GM21723 (cell line): ENCODE results near the gene SPATA31D3.
"Not testable (repeated sequence)": the region's sequence is repeated elsewhere in the genome, so short reads cannot be mapped to it uniquely, and the experiment has no call there.

ENCODE experiments used
- ATAC-seq: cut with Tn5 transposase; IDR thresholded peaks from one replicate; pipeline ENCODE4 v1.9.1; 2021; ENCODE audit warnings: mild to moderate bottlenecking, moderate library complexity; ENCODE audit not compliant: unreplicated experiment

Gene SPATA31D3

GRCh38 chr9:81943393-81943792 is at the start of gene SPATA31D3:
SPATA31D3 (plus strand) TSS chr9:81943500; CDS start chr9:81943586, 86 bp downstream.
- ATAC-seq, result not testable (repeated sequence)

GRCh38 chr9:81893929-81894328 is 49.4 kb upstream of the SPATA31D3 start:
- no peak for ATAC-seq

- no peak for ATAC-seq
These were observed 48.4 kb upstream of the SPATA31D3 start for GRCh38 chr9:81894891-81895290.

- ATAC-seq, result no peak
These were observed 47.2 kb upstream of the SPATA31D3 start for GRCh38 chr9:81896070-81896469.

- no peak for ATAC-seq
These were observed 44.4 kb upstream of the SPATA31D3 start for GRCh38 chr9:81898851-81899250.

- no peak for ATAC-seq
These were observed 41.1 kb upstream of the SPATA31D3 start for GRCh38 chr9:81902196-81902595.

GRCh38 chr9:81902626-81903025 is 40.7 kb upstream of the SPATA31D3 start:
- no peak for ATAC-seq

- ATAC-seq, result no peak
These were observed 36.6 kb upstream of the SPATA31D3 start for GRCh38 chr9:81906671-81907070.

- ATAC-seq, result no peak
These were observed 31.2 kb upstream of the SPATA31D3 start for GRCh38 chr9:81912135-81912534.

GRCh38 chr9:81915801-81916505 is 27.3 kb upstream of the SPATA31D3 start:
- no peak for ATAC-seq

- ATAC-seq, result not testable (repeated sequence)
These were observed 24.8 kb upstream of the SPATA31D3 start for GRCh38 chr9:81918507-81918906.

- not testable (repeated sequence) for ATAC-seq
These were observed 15.0 kb upstream of the SPATA31D3 start, which contains the start of gene SPATA31D4 for GRCh38 chr9:81928305-81928704. SPATA31D4 (plus strand) TSS chr9:81928428; CDS start chr9:81928514, 86 bp downstream.

- ATAC-seq, result not testable (repeated sequence)
These were observed 13.2 kb upstream of the SPATA31D3 start for GRCh38 chr9:81930147-81930546.

- ATAC-seq, result not testable (repeated sequence)
These were observed 9.8 kb upstream of the SPATA31D3 start for GRCh38 chr9:81933547-81933946.

- ATAC-seq, result not testable (repeated sequence)
These were observed 5.3 kb downstream of the SPATA31D3 start for GRCh38 chr9:81948650-81949049.

- no peak for ATAC-seq
These were observed 9.8 kb downstream of the SPATA31D3 start for GRCh38 chr9:81953096-81953495.

GRCh38 chr9:81955625-81956024 is 12.3 kb downstream of the SPATA31D3 start:
- ATAC-seq, result no peak

- no peak for ATAC-seq
These were observed 21.2 kb downstream of the SPATA31D3 start for GRCh38 chr9:81964218-81965171.

GRCh38 chr9:81968026-81968425 is 24.7 kb downstream of the SPATA31D3 start:
- ATAC-seq, result no peak

- no peak for ATAC-seq
These were observed 26.7 kb downstream of the SPATA31D3 start for GRCh38 chr9:81969971-81970370.

- no peak for ATAC-seq
These were observed 28.4 kb downstream of the SPATA31D3 start for GRCh38 chr9:81971727-81972126.

GRCh38 chr9:81974764-81975163 is 31.5 kb downstream of the SPATA31D3 start:
- no peak for ATAC-seq
